GM12875 (cell line): ENCODE results near the gene MSI2.

Experiments used
- H3K4me3 ChIP-seq: one replicate; pipeline ENCODE4 v1.5.1; 2011; ENCODE audit warnings: low read depth, low read length, control low read depth
- TF ChIP-seq, protein P1 (sequence below): IDR thresholded peaks from 2 replicates; pipeline ENCODE4 v1.5.1; 2011; ENCODE audit warnings: low read depth, mild to moderate bottlenecking, control low read depth, inconsistent platforms, low read length, moderate library complexity, borderline replicate concordance; ENCODE audit not compliant: insufficient read depth

MSI2 gene

DNA sequence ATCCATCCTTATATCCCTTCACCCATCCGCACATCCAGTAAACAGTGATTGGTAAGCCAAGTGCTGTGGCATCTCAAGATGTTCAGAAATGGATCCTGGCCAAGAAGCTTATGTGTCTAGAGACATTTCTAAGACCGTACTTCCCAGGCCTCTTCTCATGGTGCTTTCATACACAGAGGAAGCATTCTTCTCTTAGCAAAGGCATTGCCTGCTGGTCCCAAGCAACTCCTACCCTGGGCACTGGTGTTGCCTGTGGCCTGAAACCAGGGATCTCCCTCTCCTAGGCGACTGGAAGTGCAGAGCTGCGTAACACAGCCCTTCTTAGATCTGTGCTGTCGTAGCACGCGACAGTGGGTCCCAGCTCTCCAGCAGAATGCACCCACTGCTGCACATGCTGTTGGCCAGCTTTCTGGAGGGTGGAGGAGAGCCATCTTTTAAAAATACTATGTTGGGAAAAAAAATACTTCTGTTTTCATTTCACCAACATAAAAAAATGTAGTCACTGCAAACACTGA lies 305.9 kb downstream of the MSI2 start:
- TF ChIP-seq, protein P1, sequence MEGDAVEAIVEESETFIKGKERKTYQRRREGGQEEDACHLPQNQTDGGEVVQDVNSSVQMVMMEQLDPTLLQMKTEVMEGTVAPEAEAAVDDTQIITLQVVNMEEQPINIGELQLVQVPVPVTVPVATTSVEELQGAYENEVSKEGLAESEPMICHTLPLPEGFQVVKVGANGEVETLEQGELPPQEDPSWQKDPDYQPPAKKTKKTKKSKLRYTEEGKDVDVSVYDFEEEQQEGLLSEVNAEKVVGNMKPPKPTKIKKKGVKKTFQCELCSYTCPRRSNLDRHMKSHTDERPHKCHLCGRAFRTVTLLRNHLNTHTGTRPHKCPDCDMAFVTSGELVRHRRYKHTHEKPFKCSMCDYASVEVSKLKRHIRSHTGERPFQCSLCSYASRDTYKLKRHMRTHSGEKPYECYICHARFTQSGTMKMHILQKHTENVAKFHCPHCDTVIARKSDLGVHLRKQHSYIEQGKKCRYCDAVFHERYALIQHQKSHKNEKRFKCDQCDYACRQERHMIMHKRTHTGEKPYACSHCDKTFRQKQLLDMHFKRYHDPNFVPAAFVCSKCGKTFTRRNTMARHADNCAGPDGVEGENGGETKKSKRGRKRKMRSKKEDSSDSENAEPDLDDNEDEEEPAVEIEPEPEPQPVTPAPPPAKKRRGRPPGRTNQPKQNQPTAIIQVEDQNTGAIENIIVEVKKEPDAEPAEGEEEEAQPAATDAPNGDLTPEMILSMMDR: no peak
- no peak overlapping the region for H3K4me3 ChIP-seq

- H3K4me3 ChIP-seq: no peak overlapping the region
- TF ChIP-seq, protein P1: no peak
These were observed 307.6 kb downstream of the MSI2 start for GRCh38 chr17:57563958-57564357.

- H3K4me3 ChIP-seq: no peak overlapping the region
- TF ChIP-seq, protein P1: no peak
These were observed 308.9 kb downstream of the MSI2 start for GRCh38 chr17:57565176-57565575.

DNA sequence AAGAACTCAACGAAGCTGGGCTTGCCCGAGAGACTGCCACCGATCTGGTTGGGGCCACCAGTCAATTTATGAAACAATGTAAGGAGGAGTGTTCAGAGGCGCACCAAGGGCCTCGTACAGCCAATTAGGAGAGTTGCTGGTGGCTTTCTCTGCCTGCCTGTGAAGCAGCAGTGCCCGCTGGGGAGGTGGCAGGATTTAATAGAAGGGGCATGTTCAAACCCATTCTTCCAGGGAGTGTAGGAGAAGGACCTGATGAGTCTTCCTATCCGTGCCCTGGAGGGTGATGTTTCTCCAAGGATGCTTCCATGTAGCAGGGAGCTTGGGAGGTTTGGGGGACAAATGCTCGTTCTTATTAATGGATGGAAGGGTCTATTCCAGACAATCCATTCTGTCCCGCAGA lies 310.4 kb downstream of the MSI2 start:
- TF ChIP-seq, protein P1: no peak
- H3K4me3 ChIP-seq: no peak overlapping the region

- no peak overlapping the region for H3K4me3 ChIP-seq
- TF ChIP-seq, protein P1: no peak
These were observed 310.9 kb downstream of the MSI2 start for GRCh38 chr17:57567251-57567650.

- H3K4me3 ChIP-seq: no peak overlapping the region
- TF ChIP-seq, protein P1: no peak
These were observed 312.0 kb downstream of the MSI2 start for GRCh38 chr17:57568340-57568739.

GRCh38 chr17:57569021-57569420 lies 312.7 kb downstream of the MSI2 start:
- H3K4me3 ChIP-seq: no peak overlapping the region
- TF ChIP-seq, protein P1: no peak
